Panc1 (cell line): ENCODE measurements around the gene PON2. TPM values are rescaled to one million over a fixed set of nuclear protein-coding genes. Genes with fewer than 3 reads are reported as not detected.

Experiments
- ATAC-seq: fragments of 200-7000 bp; cut with Tn5 transposase; 2 replicates; pipeline ENCODE4 v1.9.1; 2020; ENCODE audit warnings: mild to moderate bottlenecking, moderate library complexity
- BruUV-seq: library from RNA; stranded (reverse); fragments of 400-500 nt; replicated peaks from 2 replicates; lab custom pipeline; 2021; lab: Mats Ljungman, UMichigan
- CTCF ChIA-PET: fragments of 300-600 bp; sonication (Branson Sonifier 250); formaldehyde crosslinking; loops from one replicate; lab custom pipeline; 2022; ENCODE audit warnings: antibody characterized with exemption; lab: Charles Lee
- POLR2A ChIA-PET: fragments of 300-600 bp; sonication (Branson Sonifier 250); formaldehyde crosslinking; loops from one replicate; lab custom pipeline; 2022; ENCODE audit warnings: antibody characterized with exemption; lab: Charles Lee
- DNase-seq: peaks from one replicate; pipeline ENCODE4 v3.0.0-alpha.2; 2010; ENCODE audit warnings: low read depth, low spot score
- H3K27ac ChIP-seq: 2 replicates; pipeline ENCODE4 v1.5.1; 2011; ENCODE audit warnings: mild to moderate bottlenecking, low read length, inconsistent platforms
- H3K27me3 ChIP-seq: fragments of 200-500 bp; sonication (Bioruptor generic); 2 replicates; pipeline ENCODE4 v1.6.0; 2014; ENCODE audit warnings: low read length, inconsistent platforms; ENCODE audit not compliant: control insufficient read depth, insufficient read depth
- H3K36me3 ChIP-seq: fragments of 200-500 bp; sonication (Bioruptor generic); 2 replicates; pipeline ENCODE4 v1.5.1; 2014; ENCODE audit warnings: inconsistent platforms, mild to moderate bottlenecking, low read length, moderate library complexity; ENCODE audit not compliant: control insufficient read depth, insufficient read depth
- H3K4me1 ChIP-seq: 2 replicates; pipeline ENCODE4 v1.5.1; 2011; ENCODE audit warnings: inconsistent platforms, mild to moderate bottlenecking, low read length, moderate library complexity; ENCODE audit not compliant: control insufficient read depth, insufficient read depth
- H3K4me3 ChIP-seq, 2 experiments: 2 replicates each; pipeline ENCODE4 v1.5.1; 2011 to 2012; ENCODE audit warnings: low read depth in 2 of 2, low read length in 2 of 2, mild to moderate bottlenecking in 2 of 2, inconsistent platforms in 1 of 2, moderate library complexity in 1 of 2
- H3K9me3 ChIP-seq: fragments of 200-500 bp; sonication (Bioruptor generic); 2 replicates; pipeline ENCODE4 v1.5.1; 2014; ENCODE audit warnings: low read depth, mild to moderate bottlenecking, inconsistent platforms, low read length, moderate library complexity; ENCODE audit not compliant: control insufficient read depth, insufficient read depth
- CTCF ChIP-seq: fragments of 450-650 bp; IDR thresholded peaks from 2 replicates; pipeline ENCODE4 v1.5.1; 2017; ENCODE audit warnings: mild to moderate bottlenecking
- POLR2AphosphoS5 ChIP-seq: IDR thresholded peaks from 2 replicates; pipeline ENCODE4 v1.6.1; 2012; ENCODE audit warnings: mild to moderate bottlenecking, low read depth, low read length, moderate library complexity
- REST ChIP-seq, 2 experiments: IDR thresholded peaks; 2 replicates each; pipeline ENCODE4 v1.6.1; 2011 to 2012; ENCODE audit warnings: low read depth in 2 of 2, control low read depth in 1 of 2, low read length in 1 of 2, mild to moderate bottlenecking in 1 of 2, moderate library complexity in 1 of 2; ENCODE audit not compliant: insufficient read depth in 1 of 2
- SIN3A ChIP-seq: IDR thresholded peaks from 2 replicates; pipeline ENCODE4 v1.6.1; 2012; ENCODE audit warnings: low read depth, mild to moderate bottlenecking, low read length, moderate library complexity, borderline replicate concordance; ENCODE audit not compliant: insufficient read depth
- TCF7L2 ChIP-seq: IDR thresholded peaks from 2 replicates; pipeline ENCODE4 v1.6.1; 2011; ENCODE audit warnings: mild to moderate bottlenecking, low read depth, low read length, inconsistent platforms
- in situ Hi-C: cut with HindIII; loops from 2 replicates; pipeline ENCODE4 v1.10.0; 2016; ENCODE audit warnings: low sequenced_read_pairs, low pct_unique_long_range_greater_than_20kb
- intact Hi-C: fragments of 100-400 bp; cut with micrococcal nuclease; formaldehyde crosslinking; loops from one replicate; pipeline ENCODE4 v1.10.0; 2022; ENCODE audit not compliant: unreplicated experiment
- total RNA-seq: library from RNA; stranded (reverse); gene quantifications from one replicate; pipeline ENCODE4 v1.2.1, GENCODE V29; 2021; ENCODE audit not compliant: unreplicated experiment

Gene PON2
- total RNA-seq, 1 experiment from 2014 or later = 116 TPM

- CTCF ChIA-PET = no interaction called here
- no peaks in the 10 kb centered on the region for H3K4me1 ChIP-seq
- intact Hi-C loops (no loop called here), in situ Hi-C loops (no loop called here)
- BruUV-seq = no TSS peak
- H3K27ac ChIP-seq = no peak overlapping the region
- H3K4me3 ChIP-seq = no peak overlapping the region
- DNase-seq = no peak
- TF ChIP-seq POLR2AphosphoS5 (no peak), TCF7L2 (no peak), REST (IDR thresholded peaks at IDR 0.05; ENCODE audit: insufficient read depth in 1 of 2, low read depth in 2 of 2, low read length in 1 of 2) (no peak), CTCF (no peak), SIN3A (no peak)
- H3K27me3 ChIP-seq = no peaks in the 10 kb centered on the region
- POLR2A ChIA-PET = no interaction called here
- no peaks in the 10 kb centered on the region for H3K9me3 ChIP-seq
- H3K36me3 ChIP-seq = no peaks in the 10 kb centered on the region
- no peak for ATAC-seq
These were observed 5.7 kb upstream of the PON2 start for GRCh38 chr7:95440394-95441038.

- H3K27me3 ChIP-seq = no peaks in the 10 kb centered on the region
- POLR2A ChIA-PET = interaction anchor here (0.8 kb wide), 1 partner anchor 31 kb away, joined by 3 read pairs; no protein-coding TSS in a partner anchor
- CTCF ChIA-PET = no interaction called here
- H3K27ac ChIP-seq = no peak overlapping the region
- H3K9me3 ChIP-seq = no peaks in the 10 kb centered on the region
- DNase-seq (no peak), ATAC-seq (no peak)
- TF ChIP-seq CTCF = no peak
- TF ChIP-seq REST (IDR thresholded peaks at IDR 0.05; ENCODE audit: insufficient read depth in 1 of 2, low read depth in 2 of 2, low read length in 1 of 2) = no peak
- TF ChIP-seq POLR2AphosphoS5 = no peak
- TF ChIP-seq TCF7L2 = no peak
- TF ChIP-seq SIN3A = no peak
- peaks cover 5% of the 10 kb centered on the region; the same call in 1 of the 2 replicates for H3K4me1 ChIP-seq
- BruUV-seq = no TSS peak
- intact Hi-C loops = no loop called here
- in situ Hi-C loops = no loop called here
- no peak overlapping the region for H3K4me3 ChIP-seq
- no peaks in the 10 kb centered on the region; the same call in 1 of the 2 replicates for H3K36me3 ChIP-seq
These were observed 1.6 kb upstream of the PON2 start for GRCh38 chr7:95436407-95436806.
